HCT116 (cell line): ENCODE data around the gene SYNGAP1. TPM values are rescaled to one million over a fixed set of nuclear protein-coding genes. Genes with fewer than 3 reads are reported as not detected.

Experiments used
- ATAC-seq: fragments of 200-7000 bp; cut with Tn5 transposase; 2 replicates; pipeline ENCODE4 v1.9.1; 2020; ENCODE audit warnings: mild to moderate bottlenecking, moderate library complexity
- BruUV-seq: library from RNA; stranded (reverse); fragments of 400-500 nt; replicated peaks from 2 replicates; lab custom pipeline; 2021; lab: Mats Ljungman, UMichigan
- CTCF ChIA-PET: fragments of 300-600 bp; sonication (Branson Sonifier 250); formaldehyde crosslinking; loops from one replicate; lab custom pipeline; 2021; ENCODE audit warnings: antibody characterized with exemption; lab: Charles Lee
- POLR2A ChIA-PET: fragments of 300-600, 350-600 bp; sonication (Branson Sonifier 250); formaldehyde crosslinking; loops from one replicate; lab custom pipeline; 2021; ENCODE audit warnings: antibody characterized with exemption; lab: Charles Lee
- RAD21 ChIA-PET, 2 experiments: fragments of 300-600 bp; sonication (Branson Sonifier 250); formaldehyde crosslinking; loops; one replicate each; lab custom pipeline; 2023; ENCODE audit warnings: low total read pairs in 2 of 2; ENCODE audit not compliant: uncharacterized antibody in 2 of 2, unreplicated experiment in 2 of 2, low non-redundant PET in 1 of 2; lab: Charles Lee
- DNase-seq: peaks from one replicate; pipeline ENCODE4 v3.0.0-alpha.2; 2010; ENCODE audit warnings: low read depth, low spot score
- H2AFZ ChIP-seq: fragments of 200-600 bp; shearing (Covaris generic), sonication (generic); 2 replicates; pipeline ENCODE4 v1.6.1; 2017; ENCODE audit warnings: low read depth, mixed run types, mixed read lengths, antibody characterized with exemption, low read length; ENCODE audit not compliant: poor library complexity, severe bottlenecking
- H3K27ac ChIP-seq: 2 replicates; pipeline ENCODE4 v1.5.1; 2012; ENCODE audit warnings: low read depth, low read length
- H3K27me3 ChIP-seq: fragments of 200-600 bp; sonication (generic); 2 replicates; pipeline ENCODE4 v1.6.1; 2016; ENCODE audit warnings: mixed run types, low read length, mixed read lengths; ENCODE audit not compliant: insufficient read depth
- H3K36me3 ChIP-seq, 2 experiments: fragments of 200-500 bp in 1 of 2; fragments of 200-600 bp in 1 of 2; sonication (Bioruptor generic) in 1 of 2; sonication (generic) in 1 of 2; 2 replicates each; pipeline versions ENCODE4 v1.5.1 to v1.6.1; 2014 to 2016; ENCODE audit warnings: low read length in 2 of 2, inconsistent platforms in 1 of 2, mixed read lengths in 1 of 2, mixed run types in 1 of 2; ENCODE audit not compliant: insufficient read depth in 2 of 2, control insufficient read depth in 1 of 2
- H3K4me1 ChIP-seq, 2 experiments: fragments of 200-600 bp in 1 of 2; sonication (generic) in 1 of 2; 2 replicates each; pipeline versions ENCODE4 v1.5.1 to v1.6.1; 2012 to 2017; ENCODE audit warnings: low read length in 2 of 2, inconsistent platforms in 1 of 2, mild to moderate bottlenecking in 1 of 2, mixed read lengths in 1 of 2, mixed run types in 1 of 2, moderate library complexity in 1 of 2; ENCODE audit not compliant: insufficient read depth in 2 of 2, control insufficient read depth in 1 of 2
- H3K4me2 ChIP-seq: fragments of 200-600 bp; sonication (generic); 2 replicates; pipeline ENCODE4 v1.6.1; 2017; ENCODE audit warnings: mixed run types, low read length, mixed read lengths
- H3K4me3 ChIP-seq, 2 experiments: fragments of 200-600 bp in 1 of 2; sonication (generic) in 1 of 2; replicated peaks in 1 of 2; 2 replicates each; pipeline ENCODE4 v1.5.1; 2011 to 2016; ENCODE audit warnings: low read length in 2 of 2, control low read depth in 1 of 2, low read depth in 1 of 2, mild to moderate bottlenecking in 1 of 2, mixed read lengths in 1 of 2, mixed run types in 1 of 2
- H3K79me2 ChIP-seq: fragments of 200-600 bp; sonication (generic); 2 replicates; pipeline ENCODE4 v1.6.1; 2017; ENCODE audit warnings: mild to moderate bottlenecking, mixed run types, low read length, moderate library complexity, mixed read lengths; ENCODE audit not compliant: insufficient read depth
- H3K9ac ChIP-seq: fragments of 200-600 bp; sonication (generic); 2 replicates; pipeline ENCODE4 v1.6.1; 2016; ENCODE audit warnings: low read length, mixed read lengths
- H3K9me2 ChIP-seq: fragments of 200-600 bp; sonication (generic), shearing (Covaris generic); 2 replicates; pipeline ENCODE4 v1.6.1; 2017; ENCODE audit warnings: mixed run types, mild to moderate bottlenecking, moderate library complexity; ENCODE audit not compliant: insufficient read depth
- H3K9me3 ChIP-seq, 2 experiments: fragments of 200-500 bp in 1 of 2; fragments of 200-600 bp in 1 of 2; sonication (Bioruptor generic) in 1 of 2; sonication (generic) in 1 of 2; 2 replicates each; pipeline ENCODE4 v1.6.1; 2014 to 2017; ENCODE audit warnings: low read length in 2 of 2, mixed read lengths in 2 of 2, inconsistent platforms in 1 of 2, low read depth in 1 of 2, mild to moderate bottlenecking in 1 of 2, mixed run types in 1 of 2, moderate library complexity in 1 of 2; ENCODE audit not compliant: control insufficient read depth in 1 of 2, insufficient read depth in 1 of 2
- H4K20me1 ChIP-seq: fragments of 200-600 bp; sonication (generic), shearing (Covaris generic); 2 replicates; pipeline ENCODE4 v1.6.1; 2017; ENCODE audit warnings: mixed run types, mild to moderate bottlenecking, moderate library complexity; ENCODE audit not compliant: insufficient read depth
- CEBPB ChIP-seq: IDR thresholded peaks from 2 replicates; pipeline ENCODE4 v1.6.1; 2012; ENCODE audit warnings: low read depth
- EGR1 ChIP-seq: IDR thresholded peaks from 2 replicates; pipeline ENCODE4 v1.6.1; 2012; ENCODE audit warnings: low read depth
- EZH2 ChIP-seq: fragments of 200-600 bp; sonication (generic); IDR thresholded peaks from 2 replicates; pipeline ENCODE4 v1.6.1; 2017; ENCODE audit warnings: antibody characterized with exemption, mixed run types
- POLR2AphosphoS5 ChIP-seq: IDR thresholded peaks from 2 replicates; pipeline ENCODE4 v1.6.1; 2011; ENCODE audit warnings: mild to moderate bottlenecking, low read depth, low read length, moderate library complexity
- RAD21 ChIP-seq: IDR thresholded peaks from 2 replicates; pipeline ENCODE4 v1.6.1; 2012; ENCODE audit warnings: low read depth, mild to moderate bottlenecking
- SIN3A ChIP-seq: IDR thresholded peaks from 2 replicates; pipeline ENCODE4 v1.6.1; 2012; ENCODE audit warnings: low read depth
- YY1 ChIP-seq: IDR thresholded peaks from 2 replicates; pipeline ENCODE4 v1.6.1; 2011; ENCODE audit warnings: low read length, low read depth, moderate library complexity, mild to moderate bottlenecking; ENCODE audit not compliant: insufficient replicate concordance; ENCODE audit errors: extremely low read depth
- intact Hi-C: fragments of 100-400 bp; cut with micrococcal nuclease; formaldehyde crosslinking; loops from 2 replicates; pipeline ENCODE4 v1.10.0; 2022
- total RNA-seq: library from RNA; stranded (reverse); gene quantifications from one replicate; pipeline ENCODE4 v1.2.1, GENCODE V29; 2021; ENCODE audit not compliant: unreplicated experiment
- TF ChIP-seq, protein P1 (sequence below): IDR thresholded peaks from 2 replicates; pipeline ENCODE4 v1.6.1; 2011; ENCODE audit warnings: mild to moderate bottlenecking, low read length, moderate library complexity; ENCODE audit not compliant: insufficient replicate concordance; ENCODE audit errors: extremely low read depth

Gene SYNGAP1
- total RNA-seq, 1 experiment from 2014 or later: 11.5 TPM

DNA sequence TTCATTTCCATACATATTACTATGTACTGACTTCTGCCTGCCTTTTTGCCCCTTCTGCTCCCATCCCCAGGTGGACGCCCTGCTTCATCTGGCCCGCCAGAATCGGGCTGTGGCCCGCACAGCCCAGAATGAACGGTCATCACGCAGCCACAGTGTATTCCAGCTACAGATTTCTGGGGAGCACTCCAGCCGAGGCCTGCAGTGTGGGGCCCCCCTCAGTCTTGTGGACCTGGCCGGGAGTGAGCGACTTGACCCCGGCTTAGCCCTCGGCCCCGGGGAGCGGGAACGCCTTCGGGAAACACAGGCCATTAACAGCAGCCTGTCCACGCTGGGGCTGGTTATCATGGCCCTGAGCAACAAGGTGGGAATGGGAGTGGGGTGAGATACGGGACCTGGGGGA is 13.7 kb upstream of the SYNGAP1 start:
- no peak for DNase-seq
- TF ChIP-seq SIN3A (no peak), YY1 (no peak), EZH2 (no peak), CEBPB (no peak), EGR1 (no peak), RAD21 (no peak), POLR2AphosphoS5 (no peak)
- TF ChIP-seq, protein P1, sequence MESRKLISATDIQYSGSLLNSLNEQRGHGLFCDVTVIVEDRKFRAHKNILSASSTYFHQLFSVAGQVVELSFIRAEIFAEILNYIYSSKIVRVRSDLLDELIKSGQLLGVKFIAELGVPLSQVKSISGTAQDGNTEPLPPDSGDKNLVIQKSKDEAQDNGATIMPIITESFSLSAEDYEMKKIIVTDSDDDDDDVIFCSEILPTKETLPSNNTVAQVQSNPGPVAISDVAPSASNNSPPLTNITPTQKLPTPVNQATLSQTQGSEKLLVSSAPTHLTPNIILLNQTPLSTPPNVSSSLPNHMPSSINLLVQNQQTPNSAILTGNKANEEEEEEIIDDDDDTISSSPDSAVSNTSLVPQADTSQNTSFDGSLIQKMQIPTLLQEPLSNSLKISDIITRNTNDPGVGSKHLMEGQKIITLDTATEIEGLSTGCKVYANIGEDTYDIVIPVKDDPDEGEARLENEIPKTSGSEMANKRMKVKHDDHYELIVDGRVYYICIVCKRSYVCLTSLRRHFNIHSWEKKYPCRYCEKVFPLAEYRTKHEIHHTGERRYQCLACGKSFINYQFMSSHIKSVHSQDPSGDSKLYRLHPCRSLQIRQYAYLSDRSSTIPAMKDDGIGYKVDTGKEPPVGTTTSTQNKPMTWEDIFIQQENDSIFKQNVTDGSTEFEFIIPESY: no peak
- TF ChIP-seq, all 23 proteins: peak for 0
- H3K27me3 ChIP-seq: no peaks in the 10 kb centered on the region
- no peak overlapping the region for H3K27ac ChIP-seq
- H3K4me3 ChIP-seq: no peak overlapping the region
- H3K4me1 ChIP-seq: peaks cover 5 to 12% of the 10 kb centered on the region in 2 experiments; a peak in 3 of 4 replicates
- no peak overlapping the region for H2AFZ ChIP-seq
- no peaks in the 10 kb centered on the region for H4K20me1 ChIP-seq
- no peak overlapping the region for H3K9ac ChIP-seq
- H3K9me3 ChIP-seq: no peaks in the 10 kb centered on the region
- H3K79me2 ChIP-seq: peaks cover 8% of the 10 kb centered on the region
- ChIA-PET CTCF (no interaction called here), POLR2A (interaction anchor here (0.7 kb wide), 1 partner anchor 41 kb away, joined by 3 read pairs; no protein-coding TSS in a partner anchor), RAD21 (no interaction called here)
- no peaks in the 10 kb centered on the region for H3K9me2 ChIP-seq
- no peak for ATAC-seq
- no TSS peak for BruUV-seq
- peaks cover 41 to 59% of the 10 kb centered on the region in 2 experiments for H3K36me3 ChIP-seq
- intact Hi-C loops: no loop called here
- H3K4me2 ChIP-seq: no peak overlapping the region
